ENCODE measurements around the gene PEAK3. TPM values are rescaled to one million over a fixed set of nuclear protein-coding genes. Genes with fewer than 3 reads are reported as not detected.
A peak's percentile ranks its signal among the peaks of the same experiment; 100 is the strongest.

PEAK3 gene
- polyA plus RNA-seq, 3 donors, result 2.4 to 6.3 (median 2.9) TPM

GRCh38 chr19:2251106-2252054 is 30.6 kb downstream of the PEAK3 start:
- H3K4me3 Mint-ChIP-seq, result peak overlapping the region; percentile 66 to 84
- Histone ChIP-seq H3K9me3 (replicated peaks in 1 of 2; ENCODE audit: control insufficient read depth in 1 of 2, insufficient read depth in 1 of 2, low read length in 2 of 2) (peaks cover 0 to 14% of the 10 kb centered on the region in 2 donors), H3K79me2 (ENCODE audit: insufficient read depth, low read length) (no peaks in the 10 kb centered on the region), H4K20me1 (ENCODE audit: insufficient read depth, low read length) (peaks cover 63% of the 10 kb centered on the region), H3K4me2 (replicated peaks; ENCODE audit: extremely low read depth, low read length, poor library complexity, severe bottlenecking) (peak overlapping the region; percentile 74), H2AFZ (ENCODE audit: insufficient read depth, low read depth, low read length, poor library complexity, severe bottlenecking) (peak overlapping the region; percentile 71), H3K4me3 (replicated peaks in 1 of 3; ENCODE audit: low read depth in 2 of 3, low read length in 3 of 3) (peak overlapping the region in 2 of 3 experiments; percentile 20 to 70), H3K4me1 (ENCODE audit: control insufficient read depth in 1 of 2, insufficient read depth in 2 of 2, low read length in 2 of 2) (peaks cover 32 to 42% of the 10 kb centered on the region in 2 donors), H3K27me3 (ENCODE audit: control insufficient read depth in 2 of 2, insufficient read depth in 2 of 2, low read length in 2 of 2) (peaks cover 18 to 51% of the 10 kb centered on the region in 2 donors), H3K36me3 (replicated peaks in 1 of 2; ENCODE audit: control insufficient read depth in 1 of 2, insufficient read depth in 2 of 2, low read length in 2 of 2) (peaks cover 25 to 26% of the 10 kb centered on the region in 2 donors), H3K9ac (ENCODE audit: insufficient read depth, low read length, poor library complexity, severe bottlenecking) (no peak overlapping the region), H3K27ac (ENCODE audit: low read depth in 1 of 2, low read length in 2 of 2) (no peak overlapping the region)
- peaks cover 22% of the 10 kb centered on the region for H3K4me1 Mint-ChIP-seq
- DNase-seq, result no peak
- intact Hi-C loops (cut with micrococcal nuclease), result no loop called here
- no peak overlapping the region for H3K27ac Mint-ChIP-seq
- H3K36me3 Mint-ChIP-seq, result peaks cover 17 to 24% of the 10 kb centered on the region in 2 donors
- H3K9me3 Mint-ChIP-seq, result peaks cover 0 to 8% (median 0%) of the 10 kb centered on the region in 7 donors
- TF ChIP-seq, protein P1, sequence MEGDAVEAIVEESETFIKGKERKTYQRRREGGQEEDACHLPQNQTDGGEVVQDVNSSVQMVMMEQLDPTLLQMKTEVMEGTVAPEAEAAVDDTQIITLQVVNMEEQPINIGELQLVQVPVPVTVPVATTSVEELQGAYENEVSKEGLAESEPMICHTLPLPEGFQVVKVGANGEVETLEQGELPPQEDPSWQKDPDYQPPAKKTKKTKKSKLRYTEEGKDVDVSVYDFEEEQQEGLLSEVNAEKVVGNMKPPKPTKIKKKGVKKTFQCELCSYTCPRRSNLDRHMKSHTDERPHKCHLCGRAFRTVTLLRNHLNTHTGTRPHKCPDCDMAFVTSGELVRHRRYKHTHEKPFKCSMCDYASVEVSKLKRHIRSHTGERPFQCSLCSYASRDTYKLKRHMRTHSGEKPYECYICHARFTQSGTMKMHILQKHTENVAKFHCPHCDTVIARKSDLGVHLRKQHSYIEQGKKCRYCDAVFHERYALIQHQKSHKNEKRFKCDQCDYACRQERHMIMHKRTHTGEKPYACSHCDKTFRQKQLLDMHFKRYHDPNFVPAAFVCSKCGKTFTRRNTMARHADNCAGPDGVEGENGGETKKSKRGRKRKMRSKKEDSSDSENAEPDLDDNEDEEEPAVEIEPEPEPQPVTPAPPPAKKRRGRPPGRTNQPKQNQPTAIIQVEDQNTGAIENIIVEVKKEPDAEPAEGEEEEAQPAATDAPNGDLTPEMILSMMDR (IDR thresholded peaks at IDR 0.05), result no peak
- H3K27me3 Mint-ChIP-seq (ENCODE audit: low read depth in 3 of 3), result peaks cover 41 to 70% (median 42%) of the 10 kb centered on the region in 3 donors
- WGBS (ENCODE audit: insufficient coverage), result 4% methylated on average over 125 of the region's 125 CpGs

DNA sequence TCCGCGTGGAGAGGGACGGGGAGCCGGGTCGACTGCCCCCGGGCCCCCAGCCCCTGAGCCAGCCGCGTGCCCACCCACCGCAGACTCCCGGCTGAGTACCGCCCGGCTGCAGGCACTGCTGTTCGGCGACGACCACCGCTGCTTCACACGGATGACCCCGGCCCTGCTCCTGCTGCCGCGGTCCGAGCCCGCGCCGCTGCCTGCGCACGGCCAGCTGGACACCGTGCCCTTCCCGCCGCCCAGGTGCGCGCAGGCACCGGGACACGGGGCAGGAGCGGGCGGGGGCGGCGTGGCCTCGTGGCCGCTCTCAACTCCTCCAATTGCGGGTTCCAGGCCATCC is 31.2 kb downstream of the PEAK3 start:
- Histone ChIP-seq H3K27me3 (ENCODE audit: control insufficient read depth in 2 of 2, insufficient read depth in 2 of 2, low read length in 2 of 2) (peaks cover 18 to 51% of the 10 kb centered on the region in 2 donors), H3K79me2 (ENCODE audit: insufficient read depth, low read length) (no peaks in the 10 kb centered on the region), H3K4me2 (replicated peaks; ENCODE audit: extremely low read depth, low read length, poor library complexity, severe bottlenecking) (peak overlapping the region; percentile 74), H3K4me1 (ENCODE audit: control insufficient read depth in 1 of 2, insufficient read depth in 2 of 2, low read length in 2 of 2) (peaks cover 32 to 42% of the 10 kb centered on the region in 2 donors), H3K27ac (ENCODE audit: low read depth in 1 of 2, low read length in 2 of 2) (no peak overlapping the region), H4K20me1 (ENCODE audit: insufficient read depth, low read length) (peaks cover 70% of the 10 kb centered on the region), H3K9me3 (replicated peaks in 1 of 2; ENCODE audit: control insufficient read depth in 1 of 2, insufficient read depth in 1 of 2, low read length in 2 of 2) (peaks cover 0 to 14% of the 10 kb centered on the region in 2 donors), H2AFZ (ENCODE audit: insufficient read depth, low read depth, low read length, poor library complexity, severe bottlenecking) (no peak overlapping the region), H3K9ac (ENCODE audit: insufficient read depth, low read length, poor library complexity, severe bottlenecking) (no peak overlapping the region), H3K36me3 (replicated peaks in 1 of 2; ENCODE audit: control insufficient read depth in 1 of 2, insufficient read depth in 2 of 2, low read length in 2 of 2) (peaks cover 31 to 32% of the 10 kb centered on the region in 2 donors), H3K4me3 (replicated peaks in 1 of 3; ENCODE audit: low read depth in 2 of 3, low read length in 3 of 3) (no peak overlapping the region)
- Mint-ChIP-seq H3K4me3 (no peak overlapping the region), H3K27ac (no peak overlapping the region), H3K36me3 (peaks cover 20 to 30% of the 10 kb centered on the region in 2 donors), H3K27me3 (ENCODE audit: low read depth in 3 of 3) (peaks cover 39 to 68% (median 42%) of the 10 kb centered on the region in 3 donors), H3K9me3 (peaks cover 0 to 8% (median 0%) of the 10 kb centered on the region in 7 donors), H3K4me1 (peaks cover 22% of the 10 kb centered on the region)
- WGBS (ENCODE audit: insufficient coverage), result 13% methylated on average over 40 of the region's 40 CpGs
- intact Hi-C loops (cut with micrococcal nuclease), result no loop called here
- DNase-seq, result no peak
- TF ChIP-seq, protein P1 (IDR thresholded peaks at IDR 0.05), result no peak
